Progenitor cell of endocrine pancreas (in vitro differentiated cells): ENCODE measurements around the gene GJB2. TPM values are rescaled to one million over a fixed set of nuclear protein-coding genes. Genes with fewer than 3 reads are reported as not detected.
A peak's percentile ranks its signal among the peaks of the same experiment; 100 is the strongest.

Experiments
- DNase-seq: peaks from one replicate; pipeline ENCODE4 v3.0.0; 2021; ENCODE audit warnings: low spot score; ENCODE audit not compliant: unreplicated experiment
- H3K27ac Mint-ChIP-seq: 2 replicates; pipeline ENCODE4 v1.8.0; 2021; ENCODE audit warnings: mild to moderate bottlenecking, moderate library complexity, mixed read lengths
- H3K27me3 Mint-ChIP-seq: 2 replicates; pipeline ENCODE4 v1.8.0; 2021; ENCODE audit warnings: mixed read lengths
- H3K36me3 Mint-ChIP-seq: 2 replicates; pipeline ENCODE4 v1.8.0; 2022; ENCODE audit warnings: mixed read lengths; ENCODE audit not compliant: insufficient read depth
- H3K4me1 Mint-ChIP-seq: 2 replicates; pipeline ENCODE4 v1.8.0; 2021; ENCODE audit warnings: low read depth, mixed read lengths
- H3K4me3 Mint-ChIP-seq: 2 replicates; pipeline ENCODE4 v1.8.0; 2021; ENCODE audit warnings: low read depth, mild to moderate bottlenecking, moderate library complexity, mixed read lengths
- H3K9me3 Mint-ChIP-seq: 2 replicates; pipeline ENCODE4 v1.8.0; 2021; ENCODE audit warnings: low read depth, mixed read lengths
- total RNA-seq: library from RNA; stranded (reverse); gene quantifications from 2 replicates; pipeline ENCODE4 v1.2.1, GENCODE V29; 2021
- TF ChIP-seq, protein P1 (sequence below): fragments of 200-600 bp; sonication (generic); IDR thresholded peaks from one replicate; pipeline ENCODE4 v1.5.0; 2021; ENCODE audit warnings: antibody characterized with exemption, mild to moderate bottlenecking; ENCODE audit not compliant: unreplicated experiment

The GJB2 gene
- total RNA-seq, 1 donor from 2014 or later, result 1.1 TPM

DNA sequence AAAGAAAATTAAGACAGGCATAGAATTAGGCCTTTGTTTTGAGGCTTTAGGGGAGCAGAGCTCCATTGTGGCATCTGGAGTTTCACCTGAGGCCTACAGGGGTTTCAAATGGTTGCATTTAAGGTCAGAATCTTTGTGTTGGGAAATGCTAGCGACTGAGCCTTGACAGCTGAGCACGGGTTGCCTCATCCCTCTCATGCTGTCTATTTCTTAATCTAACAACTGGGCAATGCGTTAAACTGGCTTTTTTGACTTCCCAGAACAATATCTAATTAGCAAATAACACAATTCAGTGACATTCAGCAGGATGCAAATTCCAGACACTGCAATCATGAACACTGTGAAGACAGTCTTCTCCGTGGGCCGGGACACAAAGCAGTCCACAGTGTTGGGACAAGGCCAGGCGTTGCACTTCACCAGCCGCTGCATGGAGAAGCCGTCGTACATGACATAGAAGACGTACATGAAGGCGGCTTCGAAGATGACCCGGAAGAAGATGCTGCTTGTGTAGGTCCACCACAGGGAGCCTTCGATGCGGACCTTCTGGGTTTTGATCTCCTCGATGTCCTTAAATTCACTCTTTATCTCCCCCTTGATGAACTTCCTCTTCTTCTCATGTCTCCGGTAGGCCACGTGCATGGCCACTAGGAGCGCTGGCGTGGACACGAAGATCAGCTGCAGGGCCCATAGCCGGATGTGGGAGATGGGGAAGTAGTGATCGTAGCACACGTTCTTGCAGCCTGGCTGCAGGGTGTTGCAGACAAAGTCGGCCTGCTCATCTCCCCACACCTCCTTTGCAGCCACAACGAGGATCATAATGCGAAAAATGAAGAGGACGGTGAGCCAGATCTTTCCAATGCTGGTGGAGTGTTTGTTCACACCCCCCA lies 3.8 kb downstream of the GJB2 start:
- Mint-ChIP-seq H3K36me3 (no peaks in the 10 kb centered on the region), H3K4me1 (peaks cover 7% of the 10 kb centered on the region), H3K9me3 (no peaks in the 10 kb centered on the region), H3K27me3 (peaks cover 62% of the 10 kb centered on the region), H3K4me3 (no peak overlapping the region), H3K27ac (no peak overlapping the region)
- TF ChIP-seq, protein P1, sequence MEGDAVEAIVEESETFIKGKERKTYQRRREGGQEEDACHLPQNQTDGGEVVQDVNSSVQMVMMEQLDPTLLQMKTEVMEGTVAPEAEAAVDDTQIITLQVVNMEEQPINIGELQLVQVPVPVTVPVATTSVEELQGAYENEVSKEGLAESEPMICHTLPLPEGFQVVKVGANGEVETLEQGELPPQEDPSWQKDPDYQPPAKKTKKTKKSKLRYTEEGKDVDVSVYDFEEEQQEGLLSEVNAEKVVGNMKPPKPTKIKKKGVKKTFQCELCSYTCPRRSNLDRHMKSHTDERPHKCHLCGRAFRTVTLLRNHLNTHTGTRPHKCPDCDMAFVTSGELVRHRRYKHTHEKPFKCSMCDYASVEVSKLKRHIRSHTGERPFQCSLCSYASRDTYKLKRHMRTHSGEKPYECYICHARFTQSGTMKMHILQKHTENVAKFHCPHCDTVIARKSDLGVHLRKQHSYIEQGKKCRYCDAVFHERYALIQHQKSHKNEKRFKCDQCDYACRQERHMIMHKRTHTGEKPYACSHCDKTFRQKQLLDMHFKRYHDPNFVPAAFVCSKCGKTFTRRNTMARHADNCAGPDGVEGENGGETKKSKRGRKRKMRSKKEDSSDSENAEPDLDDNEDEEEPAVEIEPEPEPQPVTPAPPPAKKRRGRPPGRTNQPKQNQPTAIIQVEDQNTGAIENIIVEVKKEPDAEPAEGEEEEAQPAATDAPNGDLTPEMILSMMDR, result peak; percentile 40
- no peak for DNase-seq

DNA sequence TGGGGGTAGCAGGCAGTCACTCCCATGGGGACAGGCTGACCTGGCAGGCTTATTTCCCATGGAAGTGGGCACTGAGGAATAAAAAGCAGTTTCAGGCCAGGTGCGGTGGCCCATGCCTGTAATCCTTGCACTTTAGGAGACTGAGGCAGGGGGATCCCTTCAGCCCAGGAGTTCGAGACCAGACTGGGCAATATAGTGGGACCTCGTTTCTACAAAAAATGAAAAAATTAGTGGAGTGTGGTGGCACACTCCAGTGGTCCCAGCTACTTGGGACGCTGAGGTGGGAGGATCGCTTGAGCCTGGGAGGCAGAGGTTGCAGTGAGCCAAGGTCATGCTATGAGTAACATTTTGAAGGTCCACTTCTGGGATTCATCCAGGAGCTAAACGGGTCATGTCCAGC lies 6.0 kb downstream of the GJB2 start:
- Mint-ChIP-seq H3K4me1 (peaks cover 3% of the 10 kb centered on the region), H3K4me3 (no peak overlapping the region), H3K36me3 (no peaks in the 10 kb centered on the region), H3K9me3 (no peaks in the 10 kb centered on the region), H3K27me3 (peaks cover 53% of the 10 kb centered on the region), H3K27ac (no peak overlapping the region)
- no peak for DNase-seq
- TF ChIP-seq, protein P1, result no peak

DNA sequence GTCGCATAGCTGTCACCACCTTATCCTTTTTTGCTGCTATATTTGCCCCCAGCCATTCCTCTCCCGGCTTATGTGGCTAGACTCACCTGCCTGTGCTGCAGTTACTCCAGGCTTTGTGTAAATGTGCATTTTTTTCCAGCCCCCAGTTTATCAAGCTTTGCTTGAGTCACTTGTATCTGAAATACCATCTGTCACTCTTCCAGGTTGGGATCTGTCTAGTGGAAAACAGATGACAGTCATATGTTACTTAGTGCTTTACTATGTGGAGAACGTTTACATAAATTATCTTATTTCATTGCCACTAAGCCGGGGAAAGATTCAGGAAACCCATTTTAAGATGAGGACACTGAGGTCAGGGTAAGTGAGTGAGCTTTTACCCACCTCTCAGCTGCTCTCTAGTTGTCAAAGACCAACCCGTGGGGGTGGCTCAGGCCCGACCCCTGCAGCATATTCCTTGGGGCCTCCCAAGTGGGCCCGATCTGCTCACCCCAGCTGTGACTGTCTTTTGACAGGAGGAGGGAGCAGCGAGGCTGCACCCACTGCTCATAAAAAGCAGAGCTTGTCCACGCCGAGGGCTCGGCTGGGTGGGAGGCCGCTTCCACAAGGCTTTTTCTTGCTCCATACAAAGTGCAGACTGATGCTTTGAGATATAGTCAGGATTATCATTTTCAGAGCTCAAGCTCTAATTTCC lies 7.2 kb downstream of the GJB2 start:
- Mint-ChIP-seq H3K27ac (no peak overlapping the region), H3K27me3 (peaks cover 41% of the 10 kb centered on the region), H3K9me3 (no peaks in the 10 kb centered on the region), H3K4me1 (peaks cover 2% of the 10 kb centered on the region), H3K4me3 (no peak overlapping the region), H3K36me3 (no peaks in the 10 kb centered on the region)
- no peak for DNase-seq
- TF ChIP-seq, protein P1, result no peak

DNA sequence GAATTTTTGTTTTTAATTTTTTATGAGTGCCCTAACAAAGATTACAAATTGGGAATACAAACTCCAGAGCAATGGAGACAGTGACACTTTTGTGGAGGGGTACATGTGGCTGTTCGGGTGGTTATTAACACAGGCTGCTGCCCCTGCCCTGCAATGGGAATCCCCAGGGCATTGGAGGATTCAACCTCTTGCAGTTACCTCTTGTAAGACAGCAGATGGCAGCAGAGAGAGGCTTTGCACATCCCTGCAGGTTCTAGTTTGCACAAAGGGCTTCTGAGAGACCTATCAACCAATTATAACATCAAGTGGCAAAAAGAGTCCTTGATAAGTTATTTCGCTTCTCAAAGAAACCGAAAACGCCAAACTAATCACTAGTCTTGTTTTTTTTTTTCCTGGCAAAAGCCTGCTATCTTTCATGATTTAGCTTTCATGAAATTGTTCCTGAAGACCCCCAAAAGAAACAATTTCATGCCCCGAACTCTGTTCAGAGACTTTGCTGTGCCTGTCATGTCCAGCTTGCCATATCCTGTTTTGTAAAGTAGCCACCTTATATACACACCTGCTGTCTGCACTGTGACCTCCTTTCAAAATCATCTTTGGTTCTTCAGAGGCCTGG lies 10.4 kb downstream of the GJB2 start:
- Mint-ChIP-seq H3K9me3 (no peaks in the 10 kb centered on the region), H3K27ac (no peak overlapping the region), H3K4me3 (no peak overlapping the region), H3K27me3 (peaks cover 31% of the 10 kb centered on the region), H3K36me3 (no peaks in the 10 kb centered on the region), H3K4me1 (peaks cover 2% of the 10 kb centered on the region)
- DNase-seq, result no peak
- TF ChIP-seq, protein P1, result peak; percentile 82

DNA sequence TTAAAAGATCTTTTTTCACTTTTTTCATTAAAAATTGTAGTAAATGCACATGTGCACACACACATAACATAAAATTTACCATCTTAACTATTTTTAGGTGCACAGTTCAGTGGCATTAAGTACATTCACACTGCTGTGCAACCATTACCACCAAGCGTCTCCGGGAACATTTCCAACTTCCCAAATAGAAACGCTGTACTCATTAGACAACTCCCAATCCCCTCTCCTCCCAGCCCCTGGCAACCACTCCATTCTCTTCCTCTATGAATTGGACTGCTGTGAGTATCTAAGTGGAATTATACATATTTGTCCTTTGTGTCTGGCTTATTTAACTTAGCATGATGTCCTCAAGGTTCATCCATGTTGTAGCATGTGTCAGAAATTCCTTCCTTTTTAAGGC lies 11.6 kb downstream of the GJB2 start:
- no peak overlapping the region for H3K4me3 Mint-ChIP-seq
- H3K4me1 Mint-ChIP-seq, result peaks cover 2% of the 10 kb centered on the region
- TF ChIP-seq, protein P1, result no peak
- H3K9me3 Mint-ChIP-seq, result no peaks in the 10 kb centered on the region
- DNase-seq, result no peak
- H3K36me3 Mint-ChIP-seq, result no peaks in the 10 kb centered on the region
- no peak overlapping the region for H3K27ac Mint-ChIP-seq
- peaks cover 30% of the 10 kb centered on the region for H3K27me3 Mint-ChIP-seq
